GM12878 (cell line): ENCODE data around the gene EYA2. TPM values are rescaled to one million over a fixed set of nuclear protein-coding genes. Genes with fewer than 3 reads are reported as not detected.

ENCODE experiments used
- ESRRA ChIP-seq: IDR thresholded peaks from 2 replicates; pipeline ENCODE4 v1.6.1; 2012; ENCODE audit warnings: mild to moderate bottlenecking, low read length, improper control_type of control experiment
- MAX ChIP-seq: IDR thresholded peaks from 2 replicates; pipeline ENCODE4 v1.6.1; 2012; ENCODE audit warnings: low read depth, low read length, improper control_type of control experiment
- NFYA ChIP-seq: IDR thresholded peaks from 2 replicates; pipeline ENCODE4 v1.6.1; 2011; ENCODE audit warnings: low read depth, mild to moderate bottlenecking, low read length, improper control_type of control experiment, borderline replicate concordance
- NRF1 ChIP-seq: conservative IDR thresholded peaks from 2 replicates; pipeline ENCODE4 v1.6.1; 2011; ENCODE audit warnings: mild to moderate bottlenecking, low read depth, low read length, improper control_type of control experiment
- PRDM15 ChIP-seq: fragments of 450-650 bp; formaldehyde crosslinking; IDR thresholded peaks from 2 replicates; pipeline ENCODE4 v1.4.0; 2020; ENCODE audit warnings: mild to moderate bottlenecking, moderate library complexity
- STAT1 ChIP-seq: fragments of 450-650 bp; conservative IDR thresholded peaks from 2 replicates; pipeline ENCODE4 v1.6.1; 2014; ENCODE audit warnings: antibody characterized with exemption, mild to moderate bottlenecking
- TCF7 ChIP-seq: IDR thresholded peaks from 2 replicates; pipeline ENCODE4 v1.6.1; 2014; ENCODE audit warnings: antibody characterized with exemption, borderline replicate concordance
- ZBTB11 ChIP-seq: fragments of 450-650 bp; formaldehyde crosslinking; IDR thresholded peaks from 2 replicates; pipeline ENCODE4 v1.5.0; 2022; ENCODE audit warnings: mild to moderate bottlenecking, missing genetic modification characterization
- ZNF592 ChIP-seq: fragments of 450-650 bp; IDR thresholded peaks from 2 replicates; pipeline ENCODE4 v1.6.1; 2017; ENCODE audit warnings: mild to moderate bottlenecking, moderate library complexity
- polyA plus RNA-seq, 11 experiments: library from polyadenylated mRNA; depleted of rRNA in 4 of 11; unstranded in 6 of 11; stranded (reverse) in 5 of 11; fragments of >200 nt; fragmentation: Nextera tagmentation in 4 of 11; fragmentation: Illumina TruSeq in 1 of 11; extraction: Ambion mirVana in 4 of 11; extraction: Trizol in 1 of 11; gene quantifications; 1 replicate in 1 of 11; 2 replicates in 10 of 11; pipeline versions ENCODE4 v1.2.1 to v1.2.3, GENCODE V29; 2011 to 2016; ENCODE audit warnings: inconsistent platforms in 2 of 11, missing spikeins in 2 of 11, low read depth in 1 of 11
- total RNA-seq, 4 experiments: library from RNA; depleted of rRNA in 3 of 4; stranded (reverse); fragments of >200 nt in 3 of 4; fragmentation: Illumina TruSeq in 1 of 4; extraction: Trizol in 1 of 4; gene quantifications; 2 replicates each; pipeline versions ENCODE4 v1.2.1 to v1.2.3, GENCODE V29; 2013 to 2021

Gene EYA2
- total and polyA plus RNA-seq, 10 of the 15 experiments (the other 5 are each of a cell fraction or from before 2014, with no cell fraction given) = 0.20 TPM; not detected in 9

- TF ChIP-seq ZBTB11 (CRISPR knock-in tag) = no peak
- TF ChIP-seq NRF1 = no peak
- TF ChIP-seq ESRRA = no peak
- no peak for TF ChIP-seq NFYA
- TF ChIP-seq TCF7 = no peak
- no peak for TF ChIP-seq ZNF592
- no peak for TF ChIP-seq PRDM15
- no peak for TF ChIP-seq MAX
- TF ChIP-seq STAT1 = no peak
Observed at GRCh38 chr20:47055699-47056369, 161.2 kb downstream of the EYA2 start (continued).
